GM21529 (cell line): Measurements from ENCODE around the gene MANBA.

Experiments used
- ATAC-seq: cut with Tn5 transposase; IDR thresholded peaks from one replicate; pipeline ENCODE4 v1.9.1; 2021; ENCODE audit not compliant: unreplicated experiment

Gene MANBA

GRCh38 chr4:102760645-102761295 is at the start of gene MANBA:
Gene MANBA, minus strand, starts transcription at chr4:102760968. Its CDS starts 74 bp downstream, at chr4:102760894.
- ATAC-seq = peak; percentile 92

DNA sequence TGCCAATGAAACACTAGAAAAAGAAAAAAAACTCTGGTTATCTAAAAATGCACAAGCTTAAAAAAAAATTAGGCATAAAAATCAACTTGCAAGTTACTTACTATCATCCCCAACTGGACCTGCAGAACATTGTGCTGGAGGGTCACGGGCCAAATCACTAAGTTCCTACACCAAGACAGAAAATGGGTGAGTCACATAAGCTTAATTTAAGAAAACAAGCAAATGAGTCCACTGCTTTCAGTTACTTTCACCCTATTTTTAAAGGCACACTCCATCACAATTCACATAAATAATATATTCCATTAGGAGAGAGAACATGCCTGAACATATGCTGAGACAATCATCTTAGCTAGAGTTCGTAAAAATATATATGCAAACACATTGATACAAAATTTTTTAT is 48.9 kb upstream of the MANBA start:
- ATAC-seq = no peak

DNA sequence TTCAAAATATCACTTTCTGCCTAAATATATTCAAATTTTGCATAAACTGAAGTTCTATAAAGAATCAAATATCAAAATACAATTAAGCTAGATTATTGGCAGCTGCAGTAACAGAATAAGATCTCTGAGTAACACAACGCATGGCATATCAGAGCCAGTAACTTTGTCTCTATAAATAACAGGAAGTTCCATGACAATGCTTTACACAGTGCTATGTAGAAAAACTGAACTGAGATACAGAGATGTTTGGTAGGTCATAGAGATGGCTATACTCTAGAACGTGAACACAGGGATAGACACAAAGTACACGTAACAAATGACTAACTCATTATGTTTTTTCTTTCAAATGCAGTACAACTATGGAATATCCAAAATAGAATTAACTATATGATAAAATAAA is 48.4 kb upstream of the MANBA start:
- peak; percentile 59 for ATAC-seq

GRCh38 chr4:102808009-102808408 is 47.2 kb upstream of the MANBA start:
- ATAC-seq = no peak

DNA sequence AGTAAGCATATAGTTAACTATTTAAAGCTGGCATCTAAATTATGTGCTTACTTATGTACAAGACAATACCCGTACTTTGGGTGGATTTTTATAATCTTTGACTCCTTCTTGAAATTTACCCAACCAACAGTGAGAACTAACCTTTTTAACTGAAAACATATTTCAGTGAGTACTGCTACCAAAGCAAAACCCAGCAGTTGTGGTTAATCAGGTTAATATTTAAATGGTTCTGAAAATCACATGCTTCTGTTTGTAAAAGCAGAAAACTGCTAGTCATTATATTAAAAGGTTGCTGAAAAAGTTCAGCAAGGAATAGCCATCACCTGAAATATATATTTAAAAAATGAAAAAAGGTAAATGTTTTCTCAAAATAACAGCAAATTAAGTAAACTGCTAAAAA is 46.6 kb upstream of the MANBA start:
- peak; percentile 51 for ATAC-seq

DNA sequence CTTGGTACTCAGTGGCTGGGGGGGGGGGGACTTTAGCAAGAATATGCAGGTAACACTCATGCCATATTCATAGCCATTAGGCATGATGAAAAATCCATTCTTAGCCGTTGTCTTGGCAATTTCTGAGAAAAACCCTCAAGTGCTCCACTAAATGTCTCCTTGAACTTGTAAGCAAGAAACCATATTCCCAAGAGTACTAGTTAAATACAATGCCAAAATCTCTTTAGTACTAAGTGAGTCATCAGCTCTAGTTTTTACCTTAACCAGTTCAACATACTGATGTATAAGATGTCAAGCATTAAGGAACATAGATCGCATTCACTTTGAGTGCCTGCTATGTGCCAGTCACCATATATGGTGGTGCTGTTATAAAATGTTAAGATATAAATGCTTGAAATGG is 39.0 kb upstream of the MANBA start:
- ATAC-seq = no peak

DNA sequence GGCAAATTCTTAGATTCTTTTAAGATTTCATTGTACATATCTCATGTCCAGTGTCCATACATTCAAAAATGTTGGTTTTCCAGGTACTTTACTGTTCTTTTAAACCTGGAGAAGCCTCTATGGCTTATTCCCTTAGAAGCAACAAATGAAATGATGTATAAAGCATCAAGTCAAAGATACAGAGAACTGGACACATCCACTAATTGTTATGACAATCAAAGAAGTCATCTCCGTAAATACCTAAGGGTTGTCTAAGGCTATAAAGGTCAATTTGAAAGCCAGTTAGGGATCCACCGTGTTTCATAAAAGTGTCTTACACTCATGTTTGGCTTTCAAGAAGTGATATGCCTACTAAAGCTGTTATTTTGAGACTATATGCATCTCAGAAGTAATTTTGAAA is 34.2 kb upstream of the MANBA start:
- ATAC-seq = no peak

DNA sequence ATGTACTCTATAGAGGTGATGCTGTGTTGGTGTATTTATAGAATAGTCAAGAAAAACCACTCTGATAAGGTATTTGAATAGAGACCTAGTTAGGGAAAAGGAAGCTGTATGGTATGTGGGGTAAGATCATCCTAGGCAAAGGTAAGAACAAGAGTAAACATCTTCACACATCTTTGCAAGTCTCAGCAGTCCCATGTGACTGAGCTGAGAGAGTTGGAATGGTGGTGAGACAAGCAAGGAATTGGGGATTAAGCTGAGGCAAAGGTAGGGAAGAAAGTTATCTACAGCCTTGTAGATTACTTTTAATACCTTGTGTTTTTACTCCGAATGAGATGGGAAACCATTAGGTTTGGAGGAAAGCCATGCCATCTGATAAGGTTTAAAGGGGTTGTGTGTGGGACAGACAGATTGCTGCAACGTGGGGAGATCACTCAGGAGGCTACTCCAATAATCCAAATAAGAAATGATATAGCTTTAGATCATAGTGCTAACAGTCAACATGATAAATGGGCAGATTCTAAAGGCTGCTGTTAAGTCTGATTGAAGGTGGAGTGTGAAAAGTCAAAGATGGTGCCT is 31.7 kb upstream of the MANBA start:
- ATAC-seq = no peak

DNA sequence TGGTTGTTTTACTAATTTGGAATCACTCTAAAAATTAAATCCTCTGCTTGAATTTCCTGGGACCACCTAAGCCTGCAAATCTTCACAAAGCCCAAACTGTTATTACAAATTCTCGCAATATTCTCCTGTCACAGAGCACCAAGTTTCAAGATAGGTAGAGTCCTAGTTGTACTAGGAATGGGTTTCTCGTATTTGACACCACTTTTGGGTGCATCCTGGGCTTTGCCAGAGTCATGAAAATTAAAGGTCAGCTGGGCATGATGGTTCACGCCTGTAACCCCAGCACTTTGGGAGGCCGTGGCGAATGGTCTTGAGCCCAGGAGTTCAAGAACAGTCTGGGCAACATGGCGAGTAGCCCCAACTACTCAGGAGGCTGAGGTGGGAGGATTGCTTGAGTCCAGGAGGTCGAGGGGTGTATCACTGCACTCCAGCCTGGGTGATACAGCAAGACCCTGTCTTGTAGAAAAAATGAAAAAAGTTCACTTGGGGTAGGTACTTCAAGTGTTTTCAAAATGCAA is 30.6 kb upstream of the MANBA start:
- ATAC-seq = no peak

GRCh38 chr4:102789317-102789717 is 28.5 kb upstream of the MANBA start:
- ATAC-seq = no peak

DNA sequence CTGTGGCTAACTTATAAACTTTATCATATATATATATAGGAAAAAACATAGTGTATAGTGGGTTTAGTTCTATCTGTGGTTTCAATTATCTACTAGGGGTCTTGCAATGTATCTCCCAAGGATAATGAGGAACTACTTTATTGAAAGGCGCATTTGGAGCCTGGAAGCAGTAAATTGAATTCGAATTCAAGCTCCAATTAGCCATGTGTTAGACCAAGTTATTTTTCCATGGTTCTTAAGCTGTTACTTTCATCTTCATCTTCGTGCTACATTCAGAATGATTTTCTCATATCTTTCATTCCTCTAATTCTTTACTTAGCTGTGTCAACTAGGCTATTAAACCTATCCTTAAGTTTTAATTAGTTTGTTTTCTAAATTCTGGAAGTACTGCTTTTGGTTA is 27.2 kb upstream of the MANBA start:
- ATAC-seq = no peak

- ATAC-seq = no peak
These were observed 26.5 kb upstream of the MANBA start for GRCh38 chr4:102787096-102787881.

- ATAC-seq = no peak
These were observed 25.5 kb upstream of the MANBA start for GRCh38 chr4:102786279-102786678.

- no peak for ATAC-seq
These were observed 22.2 kb upstream of the MANBA start for GRCh38 chr4:102783006-102783405.

GRCh38 chr4:102781570-102781969 is 20.8 kb upstream of the MANBA start:
- ATAC-seq = no peak

GRCh38 chr4:102780476-102781144 is 19.8 kb upstream of the MANBA start:
- ATAC-seq = peak; percentile 45

DNA sequence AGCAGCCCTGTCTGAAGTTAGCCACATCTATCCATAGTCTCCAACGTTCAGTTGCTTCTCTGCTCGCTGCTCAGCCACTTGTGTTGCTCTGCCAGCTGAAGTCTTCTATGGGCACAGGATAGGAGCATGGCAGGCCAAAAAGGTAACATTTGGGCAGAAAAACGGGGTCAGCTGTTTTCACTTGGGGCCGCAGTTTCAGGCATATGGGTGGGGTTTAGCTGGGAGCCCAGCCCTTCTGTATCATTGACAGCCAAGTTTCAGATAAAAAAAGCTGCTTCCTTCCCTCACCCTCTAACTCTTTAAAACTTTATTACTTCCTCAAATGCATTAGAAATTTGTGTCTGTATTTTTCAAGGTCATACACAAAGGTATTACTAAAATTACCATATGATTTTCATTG is 18.4 kb upstream of the MANBA start:
- ATAC-seq = no peak

DNA sequence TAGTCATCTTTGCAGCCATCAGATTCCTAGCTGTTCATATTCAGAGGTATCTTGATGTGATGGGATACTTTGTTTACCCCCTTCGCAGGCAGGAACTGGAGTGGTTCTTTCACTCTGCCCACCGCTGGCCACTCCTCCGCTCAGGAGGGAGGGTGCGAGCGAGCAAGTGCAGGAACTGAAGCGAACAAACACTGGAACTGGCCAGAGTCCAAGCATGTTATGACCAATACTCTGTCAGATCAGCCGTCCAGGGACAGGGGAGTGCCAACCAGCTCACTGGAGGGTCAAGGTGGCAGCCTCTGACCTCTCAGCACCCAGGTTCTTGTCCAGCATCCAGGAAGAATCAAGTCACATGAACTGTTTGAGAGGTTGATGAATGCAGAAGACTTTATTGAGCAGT is 18.0 kb upstream of the MANBA start:
- ATAC-seq = no peak

GRCh38 chr4:102775805-102776204 is 15.0 kb upstream of the MANBA start:
- no peak for ATAC-seq

DNA sequence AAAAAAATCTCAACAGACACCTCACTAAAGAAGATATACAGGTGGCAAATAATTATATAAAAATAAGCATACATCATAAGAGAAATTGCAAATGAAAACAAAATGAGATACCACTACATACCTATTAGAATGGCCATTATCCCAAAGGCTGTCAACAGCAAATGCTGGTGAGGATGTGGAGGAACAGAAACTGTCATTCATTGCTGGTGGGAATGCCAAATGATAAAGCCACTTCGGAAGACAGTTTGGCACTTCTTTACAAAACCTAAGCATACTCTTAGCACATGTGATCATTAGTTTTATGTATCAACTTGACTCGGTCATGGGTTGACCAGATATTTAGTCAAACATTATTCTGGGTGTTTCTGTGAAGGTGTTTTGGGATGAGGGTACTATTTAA is 13.5 kb upstream of the MANBA start:
- no peak for ATAC-seq

GRCh38 chr4:102772738-102773340 is 12.1 kb upstream of the MANBA start:
- no peak for ATAC-seq
